Right hindlimb (tissue), 1 donor: Measurements from ENCODE around the gene CPLANE1.
"Not testable (repeated sequence)": the region's sequence is repeated elsewhere in the genome, so short reads cannot be mapped to it uniquely, and the experiment has no call there.

ENCODE experiments used
- DNase-seq: peaks from one replicate; pipeline ENCODE4 v3.0.0-alpha.2; 2018

The CPLANE1 gene

DNA sequence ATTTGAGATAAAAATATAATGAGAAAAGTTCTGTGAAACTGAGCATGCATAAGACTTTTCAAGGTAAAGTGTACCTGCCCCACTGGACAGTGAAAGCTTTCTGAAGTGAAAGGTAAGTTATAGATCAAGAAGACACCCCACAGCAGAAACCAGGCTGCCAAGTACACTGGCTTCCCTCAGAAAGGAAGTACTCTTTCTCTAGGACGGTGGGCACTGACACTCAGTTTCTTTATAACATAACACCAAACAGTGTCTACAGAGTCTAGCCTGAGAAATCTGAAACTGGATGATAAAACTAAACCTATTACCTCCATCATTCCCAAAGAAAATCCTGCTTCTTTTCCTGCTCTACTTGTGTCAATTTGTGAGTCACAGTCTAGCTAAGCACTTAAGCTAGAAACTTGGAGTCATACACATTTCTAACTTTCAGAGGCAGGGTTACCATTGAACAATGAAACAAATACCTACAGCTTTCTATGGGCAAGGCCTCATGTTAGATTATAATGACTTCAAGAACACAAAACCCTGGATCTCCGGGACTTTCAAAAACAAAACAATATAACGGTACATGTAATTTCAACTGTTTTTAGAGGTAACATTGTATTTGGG lies 136.7 kb downstream of the CPLANE1 start:
- DNase-seq = no peak

DNA sequence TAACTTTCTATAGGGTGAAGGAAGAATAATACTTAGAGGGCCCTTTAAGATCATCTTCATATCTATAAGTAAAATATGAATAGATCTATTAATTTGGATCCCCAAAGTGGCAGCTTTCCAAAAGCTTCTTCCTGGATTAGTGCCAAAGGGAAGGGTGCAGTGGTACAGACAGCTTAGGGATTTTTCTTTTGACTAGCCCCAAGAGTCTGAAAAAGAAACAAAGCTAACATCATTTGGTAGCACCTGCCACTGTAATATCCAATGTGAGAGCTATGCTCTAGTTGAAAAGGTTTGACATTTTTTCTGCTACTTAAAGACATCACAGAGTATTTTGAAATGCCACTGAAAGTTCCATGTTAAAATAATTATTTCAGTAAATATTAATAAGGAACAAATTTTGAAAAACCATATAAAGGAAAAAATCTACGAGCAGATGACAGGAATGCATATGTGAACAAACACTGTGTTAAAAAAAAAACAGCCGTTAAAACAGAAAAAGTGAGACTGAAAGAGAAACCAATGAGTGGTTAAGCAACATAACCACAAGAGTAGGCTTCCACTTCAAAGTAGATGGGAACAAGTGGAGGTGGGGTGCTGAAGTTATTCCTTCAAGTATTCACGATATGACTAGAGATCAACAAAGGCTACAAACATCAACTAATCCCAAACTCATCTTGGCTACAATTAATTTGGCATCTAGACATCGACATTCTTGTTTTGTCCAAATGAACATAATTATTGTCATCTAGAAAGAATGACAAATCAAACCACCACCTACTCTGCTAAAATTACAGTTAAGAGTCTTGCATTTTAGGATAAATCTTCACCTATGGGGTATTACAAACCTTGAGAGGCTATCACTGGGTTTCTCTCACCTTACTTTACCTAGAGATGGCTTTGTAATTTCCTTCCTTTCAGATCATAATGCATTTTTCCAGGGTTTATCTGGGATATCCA lies 137.5 kb downstream of the CPLANE1 start:
- DNase-seq = no peak

DNA sequence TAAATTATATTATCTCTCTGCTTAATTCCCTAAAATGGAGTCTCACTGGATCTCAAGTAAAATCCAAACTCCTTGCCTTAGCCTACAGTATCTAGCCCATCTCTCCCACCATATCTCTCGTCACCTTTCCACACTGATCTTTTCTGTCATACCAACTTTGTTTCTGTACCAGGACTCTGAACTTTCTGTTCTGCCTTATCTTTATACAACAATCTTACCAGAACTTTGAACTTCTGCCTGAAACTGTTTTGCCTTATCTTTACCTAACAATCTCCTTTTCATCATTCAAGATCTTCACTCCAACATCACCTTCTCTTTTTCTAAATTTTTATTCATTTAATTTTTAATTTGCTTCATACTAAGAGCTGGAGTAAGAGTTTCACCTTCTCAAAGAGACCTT lies 139.0 kb downstream of the CPLANE1 start:
- no peak for DNase-seq

GRCh38 chr5:37109338-37109737 lies 139.8 kb downstream of the CPLANE1 start:
- no peak for DNase-seq

GRCh38 chr5:37103302-37103701 lies 145.9 kb downstream of the CPLANE1 start:
- no peak for DNase-seq

DNA sequence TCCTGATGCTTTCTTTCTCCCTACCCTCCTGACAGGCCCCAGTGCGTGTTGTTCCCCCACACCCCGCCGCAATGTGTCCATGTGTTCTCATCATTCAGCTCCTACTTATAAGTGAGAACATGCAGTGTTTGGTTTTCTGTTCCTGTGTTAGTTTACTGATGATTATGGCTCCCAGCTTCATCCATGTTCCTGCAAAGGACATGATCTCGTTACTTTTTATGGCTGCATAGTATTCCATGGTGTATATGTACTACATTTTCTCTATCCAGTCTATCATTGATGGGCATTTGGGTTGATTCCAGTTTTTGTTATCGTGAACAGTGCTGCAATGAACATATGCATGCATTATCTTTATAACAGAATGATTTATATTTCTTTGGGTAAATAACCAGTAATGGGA lies 149.9 kb downstream of the CPLANE1 start:
- not testable (repeated sequence) for DNase-seq

- not testable (repeated sequence) for DNase-seq
These were observed 155.4 kb downstream of the CPLANE1 start for GRCh38 chr5:37093795-37094194.

GRCh38 chr5:37090781-37091180 lies 158.4 kb downstream of the CPLANE1 start:
- no peak for DNase-seq

GRCh38 chr5:37090123-37090726 lies 159.0 kb downstream of the CPLANE1 start:
- DNase-seq = no peak

GRCh38 chr5:37088009-37088408 lies 161.2 kb downstream of the CPLANE1 start:
- DNase-seq = no peak

DNA sequence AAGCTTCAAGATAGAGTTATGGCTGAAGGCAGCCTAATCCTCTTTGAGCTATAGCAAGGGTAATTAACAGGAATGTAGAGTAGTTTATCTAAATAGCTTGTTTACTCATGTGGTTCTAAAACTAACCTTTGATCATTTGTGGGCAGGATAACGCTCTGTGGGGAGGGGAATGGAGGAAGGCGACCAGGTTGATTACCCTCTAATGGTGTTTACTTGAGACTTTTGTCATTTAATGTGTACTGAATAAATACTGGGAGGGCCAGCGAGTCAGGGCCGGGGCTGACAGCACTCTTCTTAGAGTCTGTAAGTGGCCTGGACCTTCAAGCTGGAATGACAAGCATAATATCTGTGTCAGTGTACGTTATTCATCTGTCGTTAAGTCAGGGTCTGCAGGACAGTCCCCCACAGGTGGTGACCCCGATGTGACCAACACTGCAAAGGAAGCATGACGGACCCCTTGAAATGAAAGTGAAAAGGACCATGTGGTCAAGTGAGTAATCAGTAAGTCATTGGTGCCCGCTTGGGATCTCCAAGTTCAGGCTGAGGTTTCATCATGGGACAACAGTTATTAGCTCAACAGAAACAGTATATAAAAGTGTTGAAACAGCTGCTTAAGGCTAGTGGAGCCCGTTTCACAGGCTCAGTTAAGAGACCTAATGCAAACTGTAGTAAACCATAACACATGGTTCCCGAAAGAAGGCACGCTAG lies 162.6 kb downstream of the CPLANE1 start:
- DNase-seq = no peak

DNA sequence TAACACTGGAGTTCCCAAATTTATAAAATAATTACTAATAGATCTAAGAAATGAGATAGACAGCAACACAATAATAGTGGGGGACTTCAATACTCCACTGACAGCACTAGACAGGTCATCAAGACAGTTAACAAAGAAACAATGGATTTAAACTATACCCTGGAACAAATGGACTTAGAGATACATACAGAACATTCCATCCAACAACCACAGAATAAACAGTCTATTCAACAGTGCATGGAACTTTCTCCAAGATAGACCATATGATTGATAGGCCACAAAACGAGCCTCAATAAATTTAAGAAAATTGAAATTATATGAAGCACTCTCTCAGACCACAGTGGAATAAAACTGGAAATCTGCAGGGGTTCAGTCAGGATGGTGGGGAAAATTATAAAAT lies 163.2 kb downstream of the CPLANE1 start:
- DNase-seq = not testable (repeated sequence)

GRCh38 chr5:37082977-37083376 lies 166.2 kb downstream of the CPLANE1 start:
- DNase-seq = not testable (repeated sequence)

DNA sequence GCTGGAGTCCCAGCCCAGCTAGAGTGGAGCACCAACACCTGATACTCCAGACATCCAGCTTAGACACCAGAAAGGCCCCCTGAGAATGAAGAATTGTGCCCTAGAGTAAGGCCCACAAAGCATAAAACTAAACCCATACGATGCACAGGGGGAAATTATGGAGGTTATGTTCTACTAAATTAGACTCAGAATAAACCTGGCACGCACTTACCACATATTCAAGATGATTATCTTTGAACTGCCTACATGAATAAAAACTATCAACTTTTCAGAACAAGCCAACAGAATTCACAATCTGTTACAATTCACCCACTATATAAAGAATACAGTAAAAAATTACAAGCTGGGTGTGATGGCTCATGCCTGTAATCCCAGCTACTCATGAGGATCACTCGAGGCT lies 168.5 kb downstream of the CPLANE1 start:
- no peak for DNase-seq

- no peak for DNase-seq
These were observed 172.0 kb downstream of the CPLANE1 start for GRCh38 chr5:37077146-37077545.

- DNase-seq = no peak
These were observed 173.7 kb downstream of the CPLANE1 start for GRCh38 chr5:37075399-37075950.

DNA sequence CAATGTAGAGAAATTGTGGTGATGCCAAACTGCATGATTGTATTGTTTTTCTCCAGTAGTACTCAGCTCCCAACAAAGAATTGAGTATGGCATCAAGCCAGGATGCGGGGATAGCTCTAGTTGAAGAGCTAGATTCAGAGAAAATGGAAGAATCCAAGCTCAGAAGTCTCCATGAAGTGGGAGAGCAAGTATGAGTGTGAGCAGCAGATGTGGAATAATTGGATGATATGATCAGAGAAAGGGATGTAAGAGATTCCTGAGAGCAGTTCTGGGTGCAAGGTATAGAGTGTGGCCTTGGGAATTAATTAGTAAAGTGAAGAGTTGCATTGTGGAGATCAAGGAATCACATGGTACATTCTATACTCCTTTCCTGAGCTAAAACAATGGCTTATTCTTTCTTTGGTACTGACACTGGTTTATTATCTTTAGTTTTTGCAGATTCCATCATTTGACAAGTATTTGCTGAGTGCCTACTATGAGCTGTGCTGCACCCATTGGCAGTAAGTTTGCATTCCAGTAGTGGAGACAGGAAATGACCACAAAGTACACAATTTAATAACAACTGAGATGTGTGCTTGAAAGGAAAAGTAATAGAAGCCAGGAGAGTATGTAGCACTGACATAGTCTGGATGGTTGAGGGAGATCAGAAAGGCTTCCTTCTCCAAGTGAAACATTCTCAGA lies 177.1 kb downstream of the CPLANE1 start:
- DNase-seq = no peak

GRCh38 chr5:37071487-37071886 lies 177.7 kb downstream of the CPLANE1 start:
- DNase-seq = no peak

GRCh38 chr5:37064442-37064841 lies 184.7 kb downstream of the CPLANE1 start:
- DNase-seq = no peak

DNA sequence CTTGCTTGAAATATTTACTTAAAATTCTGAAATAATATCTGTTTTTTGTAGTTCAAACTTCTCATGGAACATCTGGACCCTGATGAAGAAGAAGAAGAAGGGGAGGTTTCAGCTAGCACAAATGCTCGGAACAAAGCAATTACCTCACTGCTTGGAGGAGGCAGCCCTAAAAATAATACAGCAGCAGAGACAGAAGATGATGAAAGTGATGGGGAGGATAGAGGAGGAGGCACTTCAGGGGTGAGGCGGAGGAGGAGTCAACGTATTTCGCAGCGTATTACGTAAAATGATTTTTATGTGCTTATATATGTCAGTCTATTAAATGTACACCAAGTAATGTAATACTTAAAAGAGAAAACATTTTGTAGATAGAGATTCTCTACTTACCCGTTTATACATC lies 185.4 kb downstream of the CPLANE1 start:
- no peak for DNase-seq

GRCh38 chr5:37060030-37060429 lies 189.1 kb downstream of the CPLANE1 start:
- no peak for DNase-seq

DNA sequence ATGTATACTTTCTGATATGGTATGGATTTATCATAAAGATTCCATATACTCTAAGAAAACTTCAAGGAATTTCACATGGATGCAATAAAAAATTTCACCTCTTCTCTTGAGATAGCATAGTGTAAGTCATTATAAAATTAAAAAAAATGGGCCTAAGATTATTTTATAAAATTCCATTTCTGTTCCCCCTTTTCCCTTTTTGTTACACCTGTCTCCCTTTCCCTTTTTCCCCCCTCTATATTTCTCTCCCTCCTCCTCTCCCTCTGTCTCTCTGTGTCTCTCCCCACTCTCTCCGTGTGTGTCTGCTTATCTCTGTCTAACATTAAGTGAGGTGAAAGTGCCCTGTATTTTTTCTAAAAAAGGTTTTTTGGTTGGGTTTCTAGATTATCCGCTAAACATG lies 192.4 kb downstream of the CPLANE1 start:
- no peak for DNase-seq
